NCI-H1417 treated with DMSO at 0.1 percent for 48 hours (cell line): Measurements from ENCODE around the gene CEP83.

Experiments
- DNase-seq: peaks from one replicate; lab custom pipeline; 2025; lab: John Stamatoyannopoulos, UW

CEP83 gene

DNA sequence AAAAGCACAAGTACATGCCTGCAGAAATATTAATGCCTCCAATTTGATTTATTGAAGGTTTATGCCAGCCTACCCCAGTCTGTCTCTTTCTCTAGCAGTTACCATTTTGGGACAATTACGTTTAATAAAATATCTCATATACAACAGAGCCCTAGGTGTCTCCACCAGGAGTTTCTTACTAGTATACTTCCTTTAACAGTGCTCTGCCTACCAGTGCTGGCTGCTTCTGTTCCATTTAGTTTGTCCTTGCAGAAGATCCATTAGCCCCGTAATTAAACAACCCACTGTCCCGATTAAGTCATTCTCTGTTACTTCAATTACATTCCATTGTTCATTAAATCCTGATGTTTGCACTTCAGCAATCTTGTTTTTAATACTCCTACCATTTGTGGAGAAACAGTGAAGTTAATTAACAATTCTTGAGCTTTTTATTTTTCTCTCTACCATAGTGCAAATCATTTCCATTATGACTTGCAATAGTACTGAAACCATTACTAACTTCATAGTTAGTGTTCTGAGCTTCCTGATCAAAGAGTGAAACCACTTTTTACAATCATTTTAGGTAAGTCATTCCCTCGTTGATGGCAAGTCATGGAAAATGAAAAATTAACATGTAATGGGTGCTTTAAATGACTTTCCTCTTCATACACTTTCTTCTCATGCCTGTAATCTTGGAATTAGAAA, 190.2 kb downstream of the CEP83 start:
- no peak for DNase-seq

DNA sequence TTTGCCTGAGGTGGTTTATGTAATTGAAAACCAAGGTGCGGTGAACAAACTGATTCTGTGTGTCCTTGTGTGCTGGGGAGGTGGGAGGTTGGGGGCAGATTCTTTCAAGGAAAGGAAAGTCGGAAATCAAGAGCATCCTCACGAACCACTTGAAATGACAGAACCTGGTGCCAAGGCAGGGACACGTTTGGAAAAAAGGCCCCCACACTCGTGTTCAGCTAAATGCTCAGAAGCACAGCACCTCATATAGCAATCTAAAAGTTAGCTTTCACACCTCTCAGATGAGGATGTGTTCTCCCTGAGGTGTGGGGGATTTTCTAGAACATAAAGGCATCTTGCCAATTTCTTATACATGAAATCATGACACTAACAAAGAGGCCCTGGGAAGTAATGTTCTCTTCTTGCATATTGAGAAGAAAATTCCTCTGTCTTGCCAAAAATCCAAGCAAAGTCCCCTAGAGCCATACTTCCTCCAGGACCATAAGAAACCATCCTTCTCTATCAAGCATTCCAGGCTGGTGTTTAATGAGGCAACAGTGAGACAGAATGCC, 191.7 kb downstream of the CEP83 start:
- DNase-seq, result no peak

DNA sequence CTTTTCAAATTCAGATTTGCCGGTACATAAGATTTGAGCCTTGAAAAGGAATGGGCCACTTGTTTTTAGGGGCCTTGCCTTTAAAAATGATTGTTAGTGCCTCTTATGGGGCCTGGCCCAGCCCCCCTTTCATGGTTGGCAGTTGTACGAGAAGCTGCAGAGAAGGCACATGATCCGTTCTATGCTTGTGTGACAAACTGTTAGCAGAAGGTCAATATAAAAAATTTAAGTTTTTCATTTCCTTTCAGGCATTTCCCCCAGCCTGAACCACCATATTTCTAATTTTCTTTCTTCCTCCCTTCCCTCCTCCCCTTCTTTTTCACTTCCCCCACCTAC, 192.2 kb downstream of the CEP83 start:
- DNase-seq, result no peak

DNA sequence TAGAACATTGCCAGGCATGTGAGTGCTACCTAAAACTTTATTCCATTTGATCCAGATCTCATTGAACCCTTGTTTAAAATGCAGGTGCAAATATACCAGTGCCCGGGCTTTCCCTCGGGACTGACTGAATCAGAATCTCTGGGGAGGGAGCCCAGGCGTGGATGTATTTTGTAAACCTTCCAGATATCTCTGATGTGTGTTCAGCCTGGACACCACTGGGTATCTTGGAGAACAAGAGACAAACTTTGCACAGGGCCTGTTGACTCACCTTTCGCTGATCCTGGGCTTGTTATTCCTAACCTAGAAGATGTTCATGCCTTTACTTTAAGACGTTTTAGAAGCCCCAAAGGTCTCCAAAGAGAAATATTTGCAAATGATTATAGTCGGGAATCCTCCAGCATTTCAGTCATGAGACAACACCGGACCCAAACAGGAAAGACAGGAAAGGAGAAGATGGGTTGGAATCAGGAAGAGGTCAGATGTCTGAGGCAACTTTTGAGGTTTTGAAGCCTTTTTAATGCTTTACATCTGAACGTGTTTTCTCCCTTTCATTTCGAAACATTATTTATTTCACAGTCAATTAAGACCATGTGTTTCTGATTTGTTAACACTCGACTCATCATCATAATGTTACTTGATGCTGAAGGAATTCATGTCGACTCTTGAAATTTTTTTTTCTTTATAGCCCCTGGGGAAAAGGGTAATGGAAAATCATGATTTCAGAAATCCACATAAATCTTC, 192.7 kb downstream of the CEP83 start:
- DNase-seq, result no peak

DNA sequence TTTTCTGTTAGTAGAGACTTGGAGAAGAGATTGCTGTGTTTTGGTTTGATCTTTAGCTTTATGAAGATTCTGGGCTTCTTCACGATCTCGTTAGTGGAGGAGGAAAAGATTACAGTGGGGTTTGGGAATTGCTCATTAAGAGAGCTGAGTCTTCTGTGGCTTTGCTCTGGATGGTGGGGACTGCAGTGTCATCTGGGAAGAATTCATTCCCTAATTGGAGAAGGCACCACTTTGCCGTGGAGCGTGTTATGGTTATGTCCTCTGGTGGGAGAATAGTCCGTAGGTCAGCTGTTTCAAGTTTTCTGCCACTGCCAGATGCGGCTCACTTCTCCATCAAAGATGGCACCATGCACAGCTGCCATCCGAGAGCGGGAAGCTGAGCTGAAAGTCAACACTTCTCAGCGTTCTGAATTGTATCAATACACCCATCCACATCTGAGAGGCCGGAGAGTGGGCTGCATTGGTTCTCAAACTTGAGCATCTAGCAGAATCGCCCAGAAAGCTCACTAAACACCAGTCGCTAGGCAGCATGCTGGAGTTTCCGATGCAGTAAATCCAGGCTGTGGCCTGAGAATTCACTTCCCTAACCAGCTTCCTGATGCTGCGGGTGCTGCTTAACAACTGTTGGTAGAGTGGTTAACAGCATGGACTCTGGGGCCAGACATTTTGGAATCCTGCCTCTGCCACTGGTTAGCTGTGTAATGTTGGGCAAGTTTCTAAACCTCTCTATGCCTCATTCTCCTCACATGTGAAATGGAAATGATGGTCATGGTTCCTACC, 193.5 kb downstream of the CEP83 start:
- DNase-seq, result no peak

DNA sequence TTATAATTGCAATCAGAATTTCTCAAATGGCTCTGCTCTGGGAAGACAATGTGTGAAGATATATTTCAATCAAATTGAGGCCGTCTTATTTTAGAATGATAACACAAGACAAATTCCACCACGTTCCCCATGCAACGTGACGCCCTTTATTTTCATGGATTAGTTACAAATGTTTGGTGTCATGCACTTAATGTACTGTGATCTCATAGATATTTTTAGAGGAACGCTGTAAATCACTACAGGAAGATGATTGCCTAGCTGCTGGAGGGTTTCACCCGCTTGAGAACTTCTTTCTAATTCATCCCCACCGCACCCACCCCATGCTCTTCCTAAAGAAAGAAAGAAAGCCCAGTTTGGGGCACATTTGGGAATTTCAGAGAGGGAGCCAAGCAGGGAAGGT, 194.1 kb downstream of the CEP83 start:
- no peak for DNase-seq

DNA sequence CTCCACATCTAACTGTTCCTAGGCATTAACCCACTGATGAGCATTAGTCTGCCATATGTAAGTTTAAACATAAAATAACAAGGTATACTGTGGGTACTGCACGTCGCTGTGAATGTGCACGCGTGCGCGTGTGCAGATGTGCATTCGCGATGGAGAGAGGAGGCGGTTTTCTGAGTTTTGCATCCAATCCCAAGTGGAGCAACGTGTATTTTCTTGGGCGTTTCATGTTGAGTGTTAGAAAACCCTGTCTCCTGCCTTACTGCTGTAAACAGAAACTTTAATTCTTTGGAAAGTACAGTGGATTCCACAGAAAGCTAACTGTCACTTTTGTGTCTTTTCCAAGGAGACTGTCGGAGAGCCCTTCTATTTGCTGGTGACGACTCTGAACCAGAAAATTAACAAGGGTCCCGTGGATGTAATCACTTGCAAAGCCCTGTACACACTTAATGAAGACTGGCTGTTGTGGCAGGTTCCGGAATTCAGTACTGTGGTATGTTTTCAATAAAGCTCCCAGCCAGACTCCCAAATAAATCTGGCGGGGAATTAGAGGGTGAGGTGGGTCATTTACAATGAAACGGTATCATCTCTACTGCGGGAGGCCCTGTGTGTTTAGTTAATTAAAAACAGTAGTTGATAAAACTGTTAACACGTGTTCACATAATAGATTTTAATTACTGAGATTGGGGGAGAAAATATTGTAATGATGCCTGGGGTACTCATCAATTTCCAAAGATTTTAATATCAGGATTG, 194.8 kb downstream of the CEP83 start:
- DNase-seq, result no peak

DNA sequence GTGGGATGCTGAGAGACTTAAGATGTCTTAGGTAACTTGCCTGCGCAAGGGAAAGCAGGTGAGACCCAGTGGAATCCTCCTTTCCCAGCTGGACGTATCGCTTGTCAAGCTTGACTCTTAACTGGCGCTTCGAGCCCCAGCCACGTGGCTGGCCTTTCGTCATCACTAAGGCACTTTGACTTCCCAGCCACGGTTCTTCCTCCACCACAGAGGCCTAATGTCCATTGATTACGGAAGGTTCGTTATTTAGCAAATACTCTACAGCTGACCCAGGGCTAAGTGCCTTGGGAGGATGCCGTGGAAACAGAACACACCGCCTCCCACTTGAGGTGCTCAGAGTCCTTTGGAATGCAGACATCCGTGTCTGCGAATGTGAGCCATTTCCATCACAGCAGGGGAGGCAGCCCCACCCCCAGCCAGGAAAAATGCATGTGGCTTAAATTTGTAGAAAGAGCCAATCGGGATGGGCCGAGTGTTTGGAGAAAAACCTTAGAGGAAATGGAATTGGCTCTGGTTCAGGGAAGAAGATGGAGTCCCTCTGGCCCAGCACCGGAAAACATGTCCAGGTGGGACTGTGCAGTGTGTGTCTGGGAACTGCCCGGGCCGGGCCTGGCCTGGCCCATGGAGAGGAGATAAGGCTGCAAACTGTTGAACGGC, 195.6 kb downstream of the CEP83 start:
- DNase-seq, result no peak

DNA sequence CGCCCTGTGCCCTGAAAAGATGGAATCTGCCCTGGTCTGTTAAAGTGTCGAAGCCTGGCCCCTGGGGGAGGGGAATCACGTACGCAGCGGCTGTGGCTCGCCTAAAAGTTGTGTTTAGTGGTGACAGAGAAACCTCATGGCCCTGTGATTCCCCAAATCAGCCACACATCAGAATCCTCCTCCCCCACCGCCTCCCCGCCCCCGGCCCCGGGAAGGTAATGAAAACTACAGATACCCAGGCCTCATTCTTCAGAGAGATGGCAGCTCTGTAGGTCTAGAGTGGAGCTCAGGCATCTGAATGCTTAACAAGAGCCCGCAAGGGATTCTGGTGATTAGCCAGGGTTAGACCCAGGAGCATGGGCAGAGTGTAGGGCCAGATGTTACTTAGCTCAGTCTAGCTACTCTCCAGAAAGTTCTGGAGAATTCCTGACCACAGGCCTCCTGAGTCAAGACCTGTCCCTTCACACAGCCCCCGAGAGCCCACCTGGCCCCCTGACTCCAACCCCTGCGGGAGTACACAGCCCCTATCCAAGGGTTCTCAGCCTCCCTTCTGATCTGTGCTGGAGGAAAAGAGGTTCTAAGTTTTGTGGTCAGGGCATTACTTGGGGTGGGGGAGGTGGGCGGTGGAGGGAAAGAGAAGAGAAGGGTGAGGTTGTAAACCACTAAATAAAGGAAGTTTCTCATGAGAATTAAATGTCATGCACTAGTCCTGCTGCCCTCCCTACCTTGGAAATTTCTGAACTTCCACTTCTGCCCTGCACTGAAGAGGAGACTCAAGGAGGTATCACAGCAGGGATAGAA, 196.5 kb downstream of the CEP83 start:
- DNase-seq, result no peak

DNA sequence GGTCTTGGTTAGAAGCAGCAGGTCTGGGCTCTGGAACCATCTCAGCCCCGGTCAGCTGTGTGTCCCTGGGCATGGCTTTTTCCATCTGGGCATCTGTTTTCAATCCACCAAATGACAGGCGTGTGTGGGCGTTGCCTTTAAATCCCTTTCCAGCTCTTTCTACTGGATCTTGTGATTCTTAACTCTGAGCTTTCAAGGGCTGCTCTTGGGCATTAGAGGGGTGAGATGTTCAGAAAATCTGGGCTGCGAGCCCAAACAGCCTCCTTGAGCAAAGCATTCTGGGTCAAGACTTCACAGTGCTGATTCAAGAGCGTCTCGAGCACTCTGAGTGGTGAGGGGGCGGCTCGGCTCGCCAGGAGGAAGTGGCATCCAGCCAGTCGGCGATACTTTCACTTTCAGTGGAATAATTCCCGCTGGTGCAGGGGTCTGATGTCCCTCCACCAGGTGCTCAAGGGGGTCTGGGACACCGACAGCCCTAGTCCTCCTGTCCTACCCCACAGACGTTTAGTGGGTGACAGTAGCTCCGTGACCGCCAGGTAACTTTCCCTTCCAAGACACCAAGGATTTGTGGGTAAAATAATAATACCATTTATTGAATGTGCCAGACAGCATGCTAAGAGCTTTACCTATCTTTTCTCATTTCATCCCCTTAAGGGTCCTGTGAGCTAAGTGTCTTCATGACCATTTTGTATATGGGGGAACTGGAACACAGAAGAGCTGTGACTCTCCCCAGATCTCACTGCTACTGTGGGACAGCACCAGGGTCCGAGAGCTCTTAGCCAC, 197.2 kb downstream of the CEP83 start:
- no peak for DNase-seq

DNA sequence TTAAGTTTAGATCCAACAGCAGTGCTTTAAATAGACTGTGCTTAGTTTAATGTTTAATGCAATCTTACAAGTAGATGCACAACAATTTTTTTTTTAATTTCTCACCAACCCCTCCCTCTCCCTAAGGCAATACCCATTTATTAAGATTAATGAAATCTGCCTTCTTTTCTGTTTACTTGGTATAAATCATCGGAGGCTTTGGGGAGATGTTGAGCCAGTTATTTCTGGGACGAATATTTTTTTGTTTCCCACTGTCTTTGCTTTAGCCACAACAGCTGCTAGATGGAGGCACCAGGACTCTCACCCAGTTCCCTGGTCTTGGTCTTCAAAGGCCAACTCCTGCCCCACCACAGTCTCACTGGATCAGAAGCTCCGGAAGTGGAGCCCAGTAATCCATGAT, 197.9 kb downstream of the CEP83 start:
- DNase-seq, result no peak

DNA sequence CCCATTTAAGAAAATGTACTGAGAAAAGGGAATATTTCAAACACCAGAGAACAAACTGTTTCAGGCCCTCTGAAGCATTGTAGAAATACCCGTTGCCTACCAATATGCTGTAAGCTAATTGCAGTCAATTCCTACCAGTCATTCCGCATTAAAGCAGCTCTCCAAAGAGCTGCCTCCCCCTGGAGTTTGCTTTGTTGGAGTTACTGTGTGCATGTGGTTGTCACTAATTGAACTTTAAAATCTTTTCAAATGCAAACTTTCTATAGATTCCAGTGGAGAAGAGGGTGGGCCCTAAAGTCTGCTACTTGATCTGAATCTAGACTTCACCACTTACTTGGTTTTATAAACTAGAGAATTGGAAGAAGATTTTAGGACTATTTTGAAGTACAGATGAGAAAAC, 198.5 kb downstream of the CEP83 start:
- no peak for DNase-seq

DNA sequence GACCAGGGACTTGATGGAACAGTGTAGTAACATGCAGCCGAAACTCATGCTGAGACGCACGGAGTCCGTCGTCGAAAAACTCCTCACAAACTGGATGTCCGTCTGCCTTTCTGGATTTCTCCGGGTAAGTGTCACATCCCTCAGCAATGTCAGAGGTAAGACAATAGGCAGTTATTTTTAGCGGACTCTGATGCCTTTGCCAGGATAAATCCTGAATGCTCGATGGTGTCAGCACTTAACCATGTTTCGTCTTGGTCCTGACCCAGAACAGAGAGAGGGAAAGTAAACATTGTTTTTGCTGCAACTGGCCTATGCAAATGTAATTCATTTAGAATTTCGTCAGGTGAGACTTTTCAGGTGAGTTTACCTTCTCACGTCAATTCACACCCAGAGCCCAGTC, 198.9 kb downstream of the CEP83 start:
- no peak for DNase-seq

DNA sequence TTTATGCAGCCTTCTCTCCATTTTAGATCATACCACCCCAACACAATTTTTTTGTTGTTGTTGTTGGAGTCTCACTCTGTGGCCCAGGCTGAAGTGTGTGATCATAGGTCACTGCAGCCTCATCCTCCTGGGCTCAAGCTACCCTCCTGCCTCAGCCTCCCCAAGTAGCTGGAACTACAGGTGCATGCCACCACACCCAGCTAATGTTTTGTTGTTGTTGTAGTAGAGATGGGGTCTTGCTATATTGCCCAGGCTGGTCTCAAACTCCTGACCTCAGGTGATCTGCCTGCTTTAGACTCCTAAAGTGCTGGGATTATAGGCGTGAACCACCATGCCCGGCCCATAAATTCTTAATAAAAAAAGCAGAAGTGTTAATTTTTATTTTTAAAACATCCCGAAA, 199.7 kb downstream of the CEP83 start:
- no peak for DNase-seq

DNA sequence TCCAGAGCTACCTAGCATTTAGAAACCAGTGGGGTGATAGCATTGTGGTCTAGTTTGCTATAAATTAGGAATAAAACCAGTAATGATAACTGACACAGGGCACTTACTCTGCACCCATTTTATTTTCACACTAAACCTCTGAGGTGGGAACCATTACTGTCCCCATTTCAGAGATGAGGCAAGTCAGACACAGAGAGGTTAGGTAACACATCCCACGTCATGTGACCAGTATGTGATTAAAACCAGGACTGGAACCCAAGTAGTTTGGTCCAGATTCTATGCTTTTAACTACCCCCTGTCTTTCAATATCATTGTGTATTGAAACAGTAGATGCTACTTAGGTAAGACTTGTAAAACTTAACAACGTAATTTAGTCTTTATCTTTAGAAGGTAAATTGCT, 201.1 kb downstream of the CEP83 start:
- DNase-seq, result no peak
